ENCODE results near the gene PPP6R1. TPM values are rescaled to one million over a fixed set of nuclear protein-coding genes. Genes with fewer than 3 reads are reported as not detected.
A peak's percentile ranks its signal among the peaks of the same experiment; 100 is the strongest.

PPP6R1 gene
- total RNA-seq, 2 experiments from 2014 or later: 172 to 182 TPM

DNA sequence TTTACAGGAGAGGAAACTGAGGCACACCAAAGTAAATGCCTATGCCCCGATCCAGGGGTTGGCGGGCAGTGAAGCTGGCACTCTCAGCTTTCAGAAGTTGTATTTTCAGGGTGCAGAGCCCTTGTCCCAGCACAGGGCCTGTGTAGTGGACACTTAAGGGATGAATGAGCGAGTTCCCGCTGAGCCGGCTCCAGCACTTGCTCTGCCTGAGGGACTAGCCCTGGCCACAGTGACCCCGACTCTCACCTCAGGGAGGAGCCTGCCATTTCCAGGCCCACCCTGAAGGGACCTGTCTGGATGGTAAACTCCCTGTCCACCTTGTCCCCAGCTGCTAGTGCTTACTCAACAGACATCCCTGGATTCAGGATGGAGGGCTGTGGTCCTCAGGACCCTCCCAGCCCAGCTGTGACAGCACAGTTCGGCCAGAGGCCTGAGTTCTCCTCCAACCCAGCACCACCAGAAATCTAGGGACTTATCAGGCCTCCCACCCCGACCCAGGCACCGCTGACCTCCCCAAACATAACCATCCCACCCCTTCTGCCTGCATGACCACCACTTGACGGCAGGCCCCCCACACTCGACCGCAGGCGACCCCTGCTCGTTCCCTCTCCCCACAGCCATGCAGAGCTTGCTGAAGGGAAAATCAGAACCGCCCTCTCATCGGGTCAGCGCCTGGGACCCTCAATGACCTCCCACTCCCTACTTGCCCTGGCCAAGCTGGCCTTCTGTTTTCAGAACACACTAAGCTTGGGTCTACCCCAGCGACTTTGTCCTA, 8.4 kb downstream of the PPP6R1 start:
- no peaks in the 10 kb centered on the region for H3K9me3 ChIP-seq (ENCODE audit: control insufficient read depth in 1 of 2, insufficient read depth in 1 of 2, low read length in 2 of 2)
- DNase-seq (no peak), ATAC-seq (ENCODE audit: poor library complexity) (no peak)
- peak overlapping the region; percentile 96 for H3K27ac Mint-ChIP-seq
- POLR2A ChIA-PET: interaction anchor here (1.0 kb wide), 1 partner anchor 9 kb away, joined by 6 read pairs; the partner anchor contains the start of gene PPP6R1
- H3K27ac ChIP-seq (ENCODE audit: low read depth in 1 of 2, low read length in 2 of 2): peak overlapping the region; percentile 58 to 74
- no peaks in the 10 kb centered on the region for H3K27me3 ChIP-seq (ENCODE audit: control insufficient read depth in 1 of 2, insufficient read depth in 2 of 2, low read length in 2 of 2)
- H3K36me3 ChIP-seq (ENCODE audit: insufficient read depth, low read length): peaks cover 36% of the 10 kb centered on the region
- peaks cover 48% of the 10 kb centered on the region for H3K36me3 Mint-ChIP-seq (ENCODE audit: low read depth)
- peaks cover 86% of the 10 kb centered on the region for H3K4me1 ChIP-seq (ENCODE audit: insufficient read depth, low read length)
- H3K4me1 Mint-ChIP-seq (ENCODE audit: low read depth): peaks cover 63% of the 10 kb centered on the region
- CTCF ChIA-PET: no interaction called here
- H3K27me3 Mint-ChIP-seq: no peaks in the 10 kb centered on the region
- H3K9me3 Mint-ChIP-seq: no peaks in the 10 kb centered on the region
- TF ChIP-seq, protein P1, sequence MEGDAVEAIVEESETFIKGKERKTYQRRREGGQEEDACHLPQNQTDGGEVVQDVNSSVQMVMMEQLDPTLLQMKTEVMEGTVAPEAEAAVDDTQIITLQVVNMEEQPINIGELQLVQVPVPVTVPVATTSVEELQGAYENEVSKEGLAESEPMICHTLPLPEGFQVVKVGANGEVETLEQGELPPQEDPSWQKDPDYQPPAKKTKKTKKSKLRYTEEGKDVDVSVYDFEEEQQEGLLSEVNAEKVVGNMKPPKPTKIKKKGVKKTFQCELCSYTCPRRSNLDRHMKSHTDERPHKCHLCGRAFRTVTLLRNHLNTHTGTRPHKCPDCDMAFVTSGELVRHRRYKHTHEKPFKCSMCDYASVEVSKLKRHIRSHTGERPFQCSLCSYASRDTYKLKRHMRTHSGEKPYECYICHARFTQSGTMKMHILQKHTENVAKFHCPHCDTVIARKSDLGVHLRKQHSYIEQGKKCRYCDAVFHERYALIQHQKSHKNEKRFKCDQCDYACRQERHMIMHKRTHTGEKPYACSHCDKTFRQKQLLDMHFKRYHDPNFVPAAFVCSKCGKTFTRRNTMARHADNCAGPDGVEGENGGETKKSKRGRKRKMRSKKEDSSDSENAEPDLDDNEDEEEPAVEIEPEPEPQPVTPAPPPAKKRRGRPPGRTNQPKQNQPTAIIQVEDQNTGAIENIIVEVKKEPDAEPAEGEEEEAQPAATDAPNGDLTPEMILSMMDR (IDR thresholded peaks at IDR 0.05): no peak
- H3K4me3 ChIP-seq (ENCODE audit: low read length): no peak overlapping the region
- peak overlapping the region; percentile 89 for H3K4me3 Mint-ChIP-seq
- intact Hi-C loops (cut with DNase I, micrococcal nuclease): loop anchor here (5.0 to 10.0 kb wide), 5 partner anchors 33 to 384 kb away; partner anchors contain the start of genes ZNF524 (in 1 of the 2) and ZNF865 (in 1 of the 2)

DNA sequence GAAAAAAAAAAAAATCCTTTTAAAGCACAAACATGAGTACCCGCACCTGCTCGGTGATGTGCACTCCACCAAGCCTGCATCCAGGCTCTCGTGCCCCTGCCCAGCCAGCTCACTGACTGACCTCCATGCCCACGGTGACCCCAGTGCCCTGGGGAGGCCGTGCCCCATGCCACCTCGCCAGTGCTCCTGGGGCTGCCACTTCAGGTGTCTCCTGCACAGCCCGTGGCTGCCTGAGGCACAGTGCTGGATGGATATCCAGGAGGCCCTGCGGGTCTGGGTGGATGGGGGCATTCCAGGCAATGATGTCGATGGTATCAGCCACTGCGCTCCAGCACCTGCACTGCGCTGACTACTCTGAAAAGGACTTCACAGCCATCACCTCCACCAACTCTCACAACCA, 9.0 kb downstream of the PPP6R1 start:
- Mint-ChIP-seq H3K27ac (no peak overlapping the region), H3K27me3 (no peaks in the 10 kb centered on the region), H3K36me3 (ENCODE audit: low read depth) (peaks cover 49% of the 10 kb centered on the region), H3K4me3 (no peak overlapping the region), H3K9me3 (no peaks in the 10 kb centered on the region), H3K4me1 (ENCODE audit: low read depth) (peaks cover 57% of the 10 kb centered on the region)
- ATAC-seq (ENCODE audit: poor library complexity) (no peak), DNase-seq (no peak)
- ChIA-PET CTCF (no interaction called here), POLR2A (interaction anchor here (0.6 kb wide), 1 partner anchor 10 kb away, joined by 3 read pairs; no protein-coding TSS in a partner anchor)
- H3K27ac ChIP-seq (ENCODE audit: low read depth in 1 of 2, low read length in 2 of 2): no peak overlapping the region
- no peaks in the 10 kb centered on the region for H3K27me3 ChIP-seq (ENCODE audit: control insufficient read depth in 1 of 2, insufficient read depth in 2 of 2, low read length in 2 of 2)
- H3K36me3 ChIP-seq (ENCODE audit: insufficient read depth, low read length): peaks cover 42% of the 10 kb centered on the region
- no peak overlapping the region for H3K4me3 ChIP-seq (ENCODE audit: low read length)
- TF ChIP-seq, protein P1 (IDR thresholded peaks at IDR 0.05): no peak
- intact Hi-C loops (cut with DNase I, micrococcal nuclease): loop anchor here (5.0 to 10.0 kb wide), 5 partner anchors 33 to 385 kb away; partner anchors contain the start of genes ZNF524 (in 1 of the 2) and ZNF865 (in 1 of the 2)
- H3K4me1 ChIP-seq (ENCODE audit: insufficient read depth, low read length): peaks cover 80% of the 10 kb centered on the region
- no peaks in the 10 kb centered on the region for H3K9me3 ChIP-seq (ENCODE audit: control insufficient read depth in 1 of 2, insufficient read depth in 1 of 2, low read length in 2 of 2)

DNA sequence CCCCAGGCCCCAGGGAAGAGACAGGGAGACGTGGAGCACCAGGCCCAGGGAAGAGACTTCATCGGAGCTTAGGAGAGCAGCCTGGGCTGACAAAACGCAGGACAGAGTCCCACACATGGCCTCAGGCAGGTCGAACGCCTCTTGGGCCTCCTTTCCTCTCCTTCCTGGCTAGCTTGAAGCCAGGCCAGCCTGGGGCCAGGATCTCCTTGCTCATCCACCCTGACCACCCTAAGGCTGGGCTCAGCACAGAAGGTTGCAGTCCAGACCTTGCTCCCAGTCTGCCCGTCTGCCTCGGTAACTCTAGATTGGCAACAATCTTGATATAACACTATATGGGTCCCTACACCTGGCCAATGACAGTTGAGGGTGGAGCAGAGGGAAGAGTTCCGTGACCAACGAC, 10.1 kb downstream of the PPP6R1 start:
- no peaks in the 10 kb centered on the region for H3K27me3 Mint-ChIP-seq
- peaks cover 49% of the 10 kb centered on the region for H3K4me1 Mint-ChIP-seq (ENCODE audit: low read depth)
- H3K36me3 Mint-ChIP-seq (ENCODE audit: low read depth): peaks cover 53% of the 10 kb centered on the region
- CTCF ChIA-PET: no interaction called here
- H3K4me3 Mint-ChIP-seq: peak overlapping the region; percentile 42
- DNase-seq (no peak), ATAC-seq (ENCODE audit: poor library complexity) (no peak)
- Histone ChIP-seq H3K36me3 (ENCODE audit: insufficient read depth, low read length) (peaks cover 53% of the 10 kb centered on the region), H3K27ac (ENCODE audit: low read depth in 1 of 2, low read length in 2 of 2) (no peak overlapping the region), H3K4me3 (ENCODE audit: low read length) (no peak overlapping the region), H3K27me3 (ENCODE audit: control insufficient read depth in 1 of 2, insufficient read depth in 2 of 2, low read length in 2 of 2) (no peaks in the 10 kb centered on the region), H3K4me1 (ENCODE audit: insufficient read depth, low read length) (peaks cover 71% of the 10 kb centered on the region), H3K9me3 (ENCODE audit: control insufficient read depth in 1 of 2, insufficient read depth in 1 of 2, low read length in 2 of 2) (no peaks in the 10 kb centered on the region)
- peak overlapping the region; percentile 42 for H3K27ac Mint-ChIP-seq
- H3K9me3 Mint-ChIP-seq: no peaks in the 10 kb centered on the region
- POLR2A ChIA-PET: interaction anchor here (1.1 kb wide), 1 partner anchor 11 kb away, joined by 5 read pairs; no protein-coding TSS in a partner anchor
- intact Hi-C loops (cut with DNase I, micrococcal nuclease): no loop called here
- TF ChIP-seq, protein P1 (IDR thresholded peaks at IDR 0.05): no peak

Measured in CD4-positive, alpha-beta T cell (primary cell).